OCI-LY3 (cell line): ENCODE data around the gene VEZT.

Experiments used
- H2AFZ ChIP-seq: fragments of 200-600, 300-600 bp; shearing (Covaris generic); 2 replicates; pipeline ENCODE4 v1.6.0; 2014; ENCODE audit warnings: antibody characterized with exemption, low read depth, low read length
- H3K27ac ChIP-seq: fragments of 200-600, 300-600 bp; sonication (generic); 2 replicates; pipeline ENCODE4 v1.5.1; 2014; ENCODE audit warnings: mild to moderate bottlenecking, low read length, moderate library complexity, mixed read lengths
- H3K27me3 ChIP-seq: fragments of 200-600, 300-600 bp; sonication (generic); 2 replicates; pipeline ENCODE4 v1.6.1; 2014; ENCODE audit warnings: low read depth, low read length, mixed read lengths
- H3K36me3 ChIP-seq: fragments of 200-600, 300-600 bp; sonication (generic); replicated peaks from 2 replicates; pipeline ENCODE3; 2014; ENCODE audit warnings: low read depth, low read length, mixed read lengths
- H3K4me1 ChIP-seq: fragments of 300-600, 200-600 bp; sonication (generic); 2 replicates; pipeline ENCODE4 v1.6.1; 2014; ENCODE audit warnings: low read length, mixed read lengths
- H3K4me2 ChIP-seq: fragments of 200-600, 300-600 bp; sonication (generic); 2 replicates; pipeline ENCODE4 v1.6.1; 2014; ENCODE audit warnings: low read length, mixed read lengths
- H3K4me3 ChIP-seq: fragments of 300-600, 200-600 bp; sonication (generic); 2 replicates; pipeline ENCODE4 v1.5.1; 2014; ENCODE audit warnings: antibody characterized with exemption, mild to moderate bottlenecking, low read length, moderate library complexity
- H3K79me2 ChIP-seq: fragments of 300-600, 200-600 bp; shearing (Covaris generic); 2 replicates; pipeline ENCODE4 v1.6.1; 2014; ENCODE audit warnings: mild to moderate bottlenecking, low read length, mixed read lengths
- H3K9ac ChIP-seq: fragments of 300-600, 200-600 bp; shearing (Covaris generic); 2 replicates; pipeline ENCODE4 v1.6.0; 2014; ENCODE audit warnings: mild to moderate bottlenecking, low read length, moderate library complexity
- H3K9me3 ChIP-seq: fragments of 200-600, 300-600 bp; shearing (Covaris generic); 2 replicates; pipeline ENCODE4 v1.6.1; 2014; ENCODE audit warnings: low read length, mixed read lengths; ENCODE audit not compliant: insufficient read depth
- H4K20me1 ChIP-seq: fragments of 200-600, 300-600 bp; sonication (generic); 2 replicates; pipeline ENCODE4 v1.6.1; 2016; ENCODE audit warnings: low read length, mixed read lengths; ENCODE audit not compliant: insufficient read depth
- EZH2phosphoT487 ChIP-seq: fragments of 200-600 bp; shearing (Covaris generic); IDR thresholded peaks from 2 replicates; pipeline ENCODE4 v1.6.1; 2018; ENCODE audit warnings: antibody characterized with exemption, mixed run types, low read depth
- TF ChIP-seq, protein P1 (sequence below): fragments of 200-600, 300-600 bp; sonication (generic); IDR thresholded peaks from 2 replicates; pipeline ENCODE4 v1.5.1; 2014; ENCODE audit warnings: antibody characterized with exemption, low read length, low read depth

VEZT gene

DNA sequence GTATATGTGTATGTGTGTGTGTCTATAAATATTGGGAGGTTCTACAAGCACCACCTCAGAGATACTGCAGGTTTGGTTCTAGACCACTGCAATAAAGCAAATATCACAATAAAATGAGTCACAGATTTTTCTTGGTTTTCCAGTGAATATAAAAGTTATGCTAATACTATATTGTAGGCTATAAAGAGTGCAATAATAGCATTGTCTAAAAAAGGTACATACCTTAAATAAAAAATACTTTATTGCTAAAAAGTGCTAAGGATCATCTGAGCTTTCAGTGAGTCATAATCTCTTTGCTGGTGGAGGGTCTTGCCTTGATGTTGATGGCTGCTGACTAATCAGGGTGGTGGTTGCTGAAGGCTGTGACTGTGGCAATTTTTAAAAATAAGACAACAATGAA is 111.1 kb downstream of the VEZT start:
- H4K20me1 ChIP-seq, result no peaks in the 10 kb centered on the region
- no peak overlapping the region for H3K4me3 ChIP-seq
- no peaks in the 10 kb centered on the region for H3K9me3 ChIP-seq
- no peak overlapping the region for H2AFZ ChIP-seq
- H3K9ac ChIP-seq, result no peak overlapping the region
- H3K4me2 ChIP-seq, result no peak overlapping the region
- no peak overlapping the region for H3K27ac ChIP-seq
- H3K4me1 ChIP-seq, result no peaks in the 10 kb centered on the region
- no peak for TF ChIP-seq EZH2phosphoT487
- TF ChIP-seq, protein P1, sequence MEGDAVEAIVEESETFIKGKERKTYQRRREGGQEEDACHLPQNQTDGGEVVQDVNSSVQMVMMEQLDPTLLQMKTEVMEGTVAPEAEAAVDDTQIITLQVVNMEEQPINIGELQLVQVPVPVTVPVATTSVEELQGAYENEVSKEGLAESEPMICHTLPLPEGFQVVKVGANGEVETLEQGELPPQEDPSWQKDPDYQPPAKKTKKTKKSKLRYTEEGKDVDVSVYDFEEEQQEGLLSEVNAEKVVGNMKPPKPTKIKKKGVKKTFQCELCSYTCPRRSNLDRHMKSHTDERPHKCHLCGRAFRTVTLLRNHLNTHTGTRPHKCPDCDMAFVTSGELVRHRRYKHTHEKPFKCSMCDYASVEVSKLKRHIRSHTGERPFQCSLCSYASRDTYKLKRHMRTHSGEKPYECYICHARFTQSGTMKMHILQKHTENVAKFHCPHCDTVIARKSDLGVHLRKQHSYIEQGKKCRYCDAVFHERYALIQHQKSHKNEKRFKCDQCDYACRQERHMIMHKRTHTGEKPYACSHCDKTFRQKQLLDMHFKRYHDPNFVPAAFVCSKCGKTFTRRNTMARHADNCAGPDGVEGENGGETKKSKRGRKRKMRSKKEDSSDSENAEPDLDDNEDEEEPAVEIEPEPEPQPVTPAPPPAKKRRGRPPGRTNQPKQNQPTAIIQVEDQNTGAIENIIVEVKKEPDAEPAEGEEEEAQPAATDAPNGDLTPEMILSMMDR, result no peak
- no peaks in the 10 kb centered on the region for H3K36me3 ChIP-seq
- no peaks in the 10 kb centered on the region for H3K27me3 ChIP-seq
- no peaks in the 10 kb centered on the region for H3K79me2 ChIP-seq

DNA sequence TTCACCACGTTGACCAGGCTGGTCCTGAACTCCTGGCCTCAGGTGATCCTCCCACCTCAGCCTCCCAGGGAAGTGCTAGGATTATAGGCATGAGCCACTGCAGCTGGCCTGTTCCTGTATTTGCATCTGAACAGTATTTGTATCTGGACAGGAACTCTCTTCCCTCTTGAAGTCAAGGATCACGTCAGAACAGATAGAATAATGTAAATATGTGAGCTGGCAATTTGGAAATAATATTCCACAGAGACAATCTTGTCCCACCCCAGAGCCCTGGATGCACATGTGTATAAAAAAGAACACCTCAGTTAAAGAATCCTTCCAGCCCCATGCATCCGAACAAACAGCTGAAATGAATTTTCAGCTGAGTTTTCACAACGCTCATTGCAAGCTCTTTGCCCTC is 118.3 kb downstream of the VEZT start:
- no peaks in the 10 kb centered on the region for H3K79me2 ChIP-seq
- H3K9me3 ChIP-seq, result no peaks in the 10 kb centered on the region
- TF ChIP-seq, protein P1, result no peak
- no peak for TF ChIP-seq EZH2phosphoT487
- H3K27me3 ChIP-seq, result peaks cover 4% of the 10 kb centered on the region; the same call in 1 of the 2 replicates
- H3K36me3 ChIP-seq, result no peaks in the 10 kb centered on the region
- no peak overlapping the region for H3K4me3 ChIP-seq
- H2AFZ ChIP-seq, result no peak overlapping the region
- no peak overlapping the region for H3K27ac ChIP-seq
- H3K9ac ChIP-seq, result no peak overlapping the region
- no peaks in the 10 kb centered on the region for H4K20me1 ChIP-seq
- H3K4me2 ChIP-seq, result no peak overlapping the region
- H3K4me1 ChIP-seq, result no peaks in the 10 kb centered on the region

DNA sequence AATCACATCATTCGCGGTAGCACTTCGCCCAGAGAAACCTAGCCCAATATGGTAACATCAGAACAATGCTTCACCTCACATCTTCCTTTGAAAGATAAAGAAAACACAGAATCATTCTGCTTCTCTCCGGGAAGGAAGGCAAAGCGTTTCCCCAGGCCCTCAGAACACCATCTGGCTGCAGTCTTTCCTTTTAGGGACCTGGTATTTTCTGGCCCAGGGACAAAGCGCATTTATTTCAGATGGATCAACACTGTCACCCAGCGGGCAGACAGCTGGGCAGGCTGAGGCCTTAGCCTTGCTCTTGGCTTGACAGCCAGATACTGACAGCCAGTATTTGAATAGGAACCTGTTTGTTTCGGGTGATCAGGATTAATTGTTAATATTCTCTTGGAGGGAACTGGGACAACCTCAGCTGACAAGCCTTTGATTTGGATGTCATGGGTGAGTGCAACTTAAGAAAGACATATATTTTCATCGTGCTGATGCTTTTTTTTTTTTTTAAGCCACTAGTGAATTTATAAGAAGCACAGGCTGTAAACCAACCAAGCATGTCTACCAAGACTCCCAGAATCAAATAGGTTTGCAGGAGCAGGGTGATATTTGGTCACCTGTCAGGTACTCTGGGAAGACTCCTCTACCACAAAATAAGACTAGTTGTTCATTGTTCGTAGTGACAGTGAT is 118.9 kb downstream of the VEZT start:
- Histone ChIP-seq H3K4me1 (no peaks in the 10 kb centered on the region), H3K4me2 (no peak overlapping the region), H3K9me3 (no peaks in the 10 kb centered on the region), H3K9ac (no peak overlapping the region), H3K4me3 (no peak overlapping the region), H2AFZ (no peak overlapping the region), H3K79me2 (no peaks in the 10 kb centered on the region), H3K27ac (no peak overlapping the region), H3K27me3 (peaks cover 4% of the 10 kb centered on the region; the same call in 1 of the 2 replicates), H3K36me3 (no peaks in the 10 kb centered on the region), H4K20me1 (no peaks in the 10 kb centered on the region)
- TF ChIP-seq, protein P1, result peak; percentile 59
- TF ChIP-seq EZH2phosphoT487, result no peak

DNA sequence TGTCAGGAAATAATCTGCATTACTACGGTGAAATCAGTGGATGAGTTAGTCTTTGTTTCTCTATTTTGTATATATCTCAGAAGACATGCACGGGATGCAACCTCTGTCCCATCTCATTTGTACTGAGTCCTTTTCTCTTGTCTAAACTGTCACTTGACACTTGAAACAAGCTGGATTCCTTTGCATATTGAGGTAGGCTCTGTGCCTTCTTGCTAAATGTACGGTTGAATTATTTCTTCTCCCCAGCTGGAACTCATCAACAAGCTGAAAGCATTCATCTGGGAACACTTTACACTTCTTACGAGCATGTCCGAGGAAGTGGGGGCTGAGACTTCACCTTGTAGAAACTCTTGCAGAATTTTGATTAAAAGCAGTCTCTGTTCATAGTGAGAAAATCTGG is 119.5 kb downstream of the VEZT start:
- H3K27ac ChIP-seq, result no peak overlapping the region
- no peaks in the 10 kb centered on the region for H3K36me3 ChIP-seq
- TF ChIP-seq, protein P1, result no peak
- TF ChIP-seq EZH2phosphoT487, result no peak
- H2AFZ ChIP-seq, result no peak overlapping the region
- no peaks in the 10 kb centered on the region for H4K20me1 ChIP-seq
- H3K9me3 ChIP-seq, result no peaks in the 10 kb centered on the region
- H3K79me2 ChIP-seq, result no peaks in the 10 kb centered on the region
- H3K27me3 ChIP-seq, result peaks cover 4% of the 10 kb centered on the region; the same call in 1 of the 2 replicates
- no peak overlapping the region for H3K4me3 ChIP-seq
- no peak overlapping the region for H3K9ac ChIP-seq
- H3K4me1 ChIP-seq, result no peaks in the 10 kb centered on the region
- H3K4me2 ChIP-seq, result 0 out of 2 replicates have a peak overlapping the region, but pooled peaks have one; percentile 12
